ENCODE measurements around the gene SUSD1.

DNA sequence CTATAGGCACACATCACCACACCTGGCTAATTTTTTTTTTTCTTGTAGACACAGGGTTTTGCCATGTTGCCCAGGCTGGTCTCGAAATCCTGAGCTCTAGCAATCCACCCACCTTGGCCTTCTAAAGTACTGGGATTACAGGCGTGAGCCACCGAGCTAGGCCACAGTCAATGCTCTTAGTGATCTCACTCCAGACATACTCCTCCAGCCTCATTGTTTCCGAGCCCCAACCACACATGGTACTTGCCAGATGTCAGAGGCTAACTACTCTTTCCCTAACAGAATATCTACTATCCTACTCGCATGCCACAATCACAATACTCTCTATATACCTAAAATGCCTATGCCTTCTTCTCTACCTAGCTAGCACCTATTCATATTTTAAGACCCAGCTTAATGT lies 17.1 kb downstream of the SUSD1 start:
- TF ChIP-seq CTCF (IDR thresholded peaks at IDR 0.05) (no peak), EZH2 (IDR thresholded peaks at IDR 0.05; ENCODE audit: borderline replicate concordance, insufficient read depth, low read depth, low read length, poor library complexity, severe bottlenecking) (no peak)

Data from B cell (primary cell).